Activated CD4-positive, alpha-beta T cell treated with anti-CD3 and anti-CD28 coated beads for 36 hours (primary cell): Measurements from ENCODE around the gene PKP3. TPM values are rescaled to one million over a fixed set of nuclear protein-coding genes. Genes with fewer than 3 reads are reported as not detected.
A peak's percentile ranks its signal among the peaks of the same experiment; 100 is the strongest.

Source experiments
- ATAC-seq: fragments of 200-7000 bp; cut with Tn5 transposase; one replicate; pipeline ENCODE4 v1.10.0; 2021; ENCODE audit warnings: mild to moderate bottlenecking, moderate library complexity
- CTCF ChIA-PET: fragments of 350-600 bp; sonication (Branson Sonifier 250); formaldehyde crosslinking; loops from one replicate; lab custom pipeline; 2021; ENCODE audit warnings: antibody characterized with exemption; lab: Charles Lee
- POLR2A ChIA-PET: fragments of 350-600 bp; sonication (Branson Sonifier 250); formaldehyde crosslinking; loops from one replicate; lab custom pipeline; 2021; ENCODE audit warnings: antibody characterized with exemption, inconsistent platforms; lab: Charles Lee
- DNase-seq: peaks from one replicate; pipeline ENCODE4 v3.0.0-alpha.2; 2020
- H3K27ac Mint-ChIP-seq: one replicate; pipeline ENCODE4 v1.8.0; 2021; ENCODE audit warnings: mixed read lengths
- H3K27me3 Mint-ChIP-seq: one replicate; pipeline ENCODE4 v1.8.0; 2021; ENCODE audit warnings: mixed read lengths
- H3K36me3 Mint-ChIP-seq: one replicate; pipeline ENCODE4 v1.8.0; 2021; ENCODE audit warnings: low read depth, mixed read lengths
- H3K4me1 Mint-ChIP-seq: one replicate; pipeline ENCODE4 v1.8.0; 2021; ENCODE audit warnings: mixed read lengths
- H3K4me3 Mint-ChIP-seq: one replicate; pipeline ENCODE4 v1.8.0; 2021; ENCODE audit warnings: mild to moderate bottlenecking, moderate library complexity, mixed read lengths
- H3K9me3 Mint-ChIP-seq: one replicate; pipeline ENCODE4 v1.8.0; 2021; ENCODE audit warnings: low read depth, mixed read lengths
- intact Hi-C, 2 experiments: fragments of 100-400 bp; cut with DNase I in 1 of 2; cut with micrococcal nuclease in 1 of 2; formaldehyde crosslinking; loops; one replicate each; pipeline versions ENCODE4 v1.14.2 to v1.15.1; 2022 to 2024; cut with DNase I, micrococcal nuclease
- total RNA-seq, 2 experiments: library from RNA; stranded (reverse); gene quantifications; one replicate each; pipeline ENCODE4 v1.2.3, GENCODE V29; 2021

PKP3 gene
- total RNA-seq, 2 experiments from 2014 or later = 0.07 to 0.18 TPM

- Mint-ChIP-seq H3K27me3 (peaks cover 19% of the 10 kb centered on the region), H3K36me3 (no peaks in the 10 kb centered on the region), H3K27ac (no peak overlapping the region), H3K9me3 (peaks cover 5% of the 10 kb centered on the region), H3K4me3 (no peak overlapping the region), H3K4me1 (peaks cover 15% of the 10 kb centered on the region)
- ChIA-PET POLR2A (interaction anchor here (0.6 kb wide), 2 partner anchors 75 to 130 kb away, joined by 3 read pairs; no protein-coding TSS in a partner anchor), CTCF (interaction anchor here (0.6 to 4.0 kb wide), 9 partner anchors 9 to 113 kb away, joined by 3 to 22 read pairs (median 4); no protein-coding TSS in a partner anchor)
- intact Hi-C loops = loop anchor here in 1 of 2 experiments (2.0 kb wide), 1 partner anchor 33 kb away; no protein-coding TSS in a partner anchor
- peak; percentile 78 for DNase-seq
- peak; percentile 77 for ATAC-seq
Observed at GRCh38 chr11:363948-364761, 29.9 kb upstream of the PKP3 start.

DNA sequence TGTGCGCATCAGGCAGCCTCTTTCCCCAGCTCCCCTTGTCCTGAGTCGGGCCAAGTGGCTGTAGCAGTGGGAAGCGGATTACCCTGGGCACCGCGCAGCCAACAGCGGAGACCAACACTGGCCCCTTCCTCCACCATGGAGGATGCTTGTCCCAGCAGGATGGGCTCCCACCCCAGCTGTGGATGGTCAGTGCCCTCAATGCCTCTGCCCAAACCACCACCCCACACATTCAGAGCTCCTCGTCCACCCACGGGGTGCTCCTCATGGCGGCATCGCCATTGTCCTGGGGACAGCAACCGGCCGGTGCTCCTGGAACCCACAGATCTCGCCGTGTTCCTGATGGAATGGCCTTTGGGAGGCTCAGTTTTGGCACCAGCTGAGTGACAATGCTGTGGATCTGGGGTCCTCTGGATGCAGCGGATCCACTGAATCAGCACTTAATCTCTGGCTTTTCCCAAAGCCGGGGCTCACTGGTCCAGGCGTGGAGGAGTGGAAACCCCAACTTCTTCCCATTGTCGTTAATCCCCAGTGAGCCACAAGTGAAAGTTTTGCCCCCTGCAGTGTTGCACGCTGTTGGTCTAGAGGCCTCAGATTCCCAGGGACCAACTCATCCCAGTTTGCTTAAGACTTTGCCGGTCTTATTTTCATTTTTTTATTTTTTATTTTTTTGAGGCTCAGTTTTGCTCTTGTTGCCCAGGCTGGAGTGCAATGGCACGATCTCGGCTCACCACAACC is 28.9 kb upstream of the PKP3 start:
- Mint-ChIP-seq H3K27me3 (peaks cover 19% of the 10 kb centered on the region), H3K27ac (no peak overlapping the region), H3K4me3 (no peak overlapping the region), H3K4me1 (peaks cover 12% of the 10 kb centered on the region), H3K9me3 (peaks cover 5% of the 10 kb centered on the region), H3K36me3 (no peaks in the 10 kb centered on the region)
- ATAC-seq = no peak
- intact Hi-C loops = loop anchor here in 1 of 2 experiments (2.0 kb wide), 1 partner anchor 32 kb away; no protein-coding TSS in a partner anchor
- DNase-seq = no peak
- ChIA-PET CTCF (interaction anchor here (0.6 to 4.0 kb wide), 6 partner anchors 42 to 114 kb away, joined by 3 to 22 read pairs (median 5); partner anchors contain the start of gene ANO9), POLR2A (no interaction called here)

DNA sequence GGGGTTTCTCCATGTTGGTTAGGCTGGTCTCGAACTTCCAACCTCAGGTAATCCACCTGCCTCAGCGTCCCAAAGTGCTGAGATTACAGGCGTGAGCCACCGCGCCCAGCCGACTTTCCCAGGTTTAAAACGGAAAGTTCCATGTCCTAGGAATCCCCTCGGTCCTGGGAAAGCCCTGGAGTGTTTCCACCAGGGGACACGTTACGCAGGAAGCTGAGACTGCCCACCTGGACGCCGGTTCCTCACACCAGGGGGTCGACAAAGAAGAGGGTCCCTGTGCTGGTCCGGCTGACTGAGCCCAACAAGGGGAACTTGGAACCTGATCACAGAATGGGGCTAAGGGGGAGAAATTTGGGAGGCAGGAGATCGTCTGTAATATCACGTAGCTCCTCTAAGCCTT is 28.2 kb upstream of the PKP3 start:
- CTCF ChIA-PET = interaction anchor here (4.0 kb wide), 1 partner anchor 115 kb away, joined by 22 read pairs; no protein-coding TSS in a partner anchor
- H3K27me3 Mint-ChIP-seq = peaks cover 20% of the 10 kb centered on the region
- no peaks in the 10 kb centered on the region for H3K36me3 Mint-ChIP-seq
- DNase-seq (no peak), ATAC-seq (no peak)
- POLR2A ChIA-PET = no interaction called here
- H3K4me3 Mint-ChIP-seq = no peak overlapping the region
- peaks cover 11% of the 10 kb centered on the region for H3K4me1 Mint-ChIP-seq
- intact Hi-C loops = loop anchor here in 1 of 2 experiments (2.0 kb wide), 1 partner anchor 31 kb away; no protein-coding TSS in a partner anchor
- peaks cover 5% of the 10 kb centered on the region for H3K9me3 Mint-ChIP-seq
- H3K27ac Mint-ChIP-seq = no peak overlapping the region

DNA sequence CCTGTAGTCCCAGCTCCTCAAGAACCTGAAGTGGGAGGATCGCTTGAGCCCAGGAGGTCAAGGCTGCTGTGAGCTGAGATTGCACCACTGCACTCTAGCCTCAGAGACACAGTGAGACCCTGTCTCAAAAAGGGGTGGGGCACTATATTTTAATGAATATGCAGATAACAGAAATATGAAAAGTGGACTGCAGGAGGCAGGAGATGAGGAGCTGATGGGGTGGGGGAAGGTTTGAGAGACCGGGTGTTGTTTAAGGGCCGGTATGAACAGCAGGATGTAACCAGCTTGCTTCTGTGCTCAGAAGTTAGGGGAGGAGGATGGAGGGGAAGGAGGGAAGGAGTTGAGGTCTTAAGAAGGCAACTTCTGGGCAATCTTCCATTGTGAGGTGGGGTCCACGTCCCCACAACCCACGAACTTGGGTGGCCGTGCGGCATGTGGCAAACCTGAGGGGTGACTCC is 26.0 kb upstream of the PKP3 start:
- peaks cover 10% of the 10 kb centered on the region for H3K4me1 Mint-ChIP-seq
- peaks cover 20% of the 10 kb centered on the region for H3K27me3 Mint-ChIP-seq
- POLR2A ChIA-PET = interaction anchor here (0.6 kb wide), 1 partner anchor 51 kb away, joined by 3 read pairs; no protein-coding TSS in a partner anchor
- no peak overlapping the region for H3K27ac Mint-ChIP-seq
- no peaks in the 10 kb centered on the region for H3K36me3 Mint-ChIP-seq
- CTCF ChIA-PET = interaction anchor here (0.6 to 1.7 kb wide), 6 partner anchors 9 to 161 kb away, joined by 3 to 4 read pairs (median 4); partner anchors contain the start of genes BET1L and RIC8A
- no peaks in the 10 kb centered on the region for H3K9me3 Mint-ChIP-seq
- intact Hi-C loops = no loop called here
- peak overlapping the region; percentile 67 for H3K4me3 Mint-ChIP-seq
- ATAC-seq = no peak
- no peak for DNase-seq

GRCh38 chr11:368414-369335 is 25.3 kb upstream of the PKP3 start:
- peak overlapping the region; percentile 25 for H3K27ac Mint-ChIP-seq
- no peak for ATAC-seq
- CTCF ChIA-PET = interaction anchor here (0.7 to 1.7 kb wide), 4 partner anchors 19 to 161 kb away, joined by 3 to 4 read pairs (median 4); partner anchors contain the start of genes BET1L and RIC8A

DNA sequence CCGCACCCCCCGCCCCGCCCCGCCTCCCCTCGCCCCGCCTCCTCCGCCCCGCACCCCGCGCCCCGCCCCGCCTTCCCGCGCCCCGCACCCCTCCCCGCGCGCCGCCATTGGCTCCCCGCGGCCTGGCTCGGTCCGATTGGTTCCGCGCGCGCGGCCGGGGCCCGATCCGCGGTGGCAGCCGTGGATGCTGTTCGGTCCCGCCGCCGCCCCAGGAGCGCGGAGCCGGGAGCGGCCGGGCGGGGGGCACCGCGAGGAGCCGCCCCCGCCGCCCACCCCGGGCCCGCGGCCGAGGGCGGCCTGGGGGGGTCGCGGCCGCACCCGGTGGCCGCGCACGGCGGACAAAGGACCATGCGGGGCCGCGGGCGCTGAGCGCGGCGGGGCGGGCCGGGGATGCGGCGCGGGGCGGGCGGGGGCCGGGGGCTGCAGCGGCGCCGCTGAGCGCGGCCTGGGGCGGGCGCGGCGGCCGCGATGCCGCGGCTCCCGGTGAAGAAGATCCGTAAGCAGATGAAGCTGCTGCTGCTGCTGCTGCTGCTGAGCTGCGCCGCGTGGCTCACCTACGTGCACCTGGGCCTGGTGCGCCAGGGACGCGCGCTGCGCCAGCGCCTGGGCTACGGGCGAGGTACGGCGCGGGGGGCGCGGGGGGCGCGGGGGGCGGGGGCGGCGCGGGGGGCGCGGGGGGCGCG is 24.5 kb upstream of the PKP3 start, which contains the start of gene B4GALNT4:
TSS of gene B4GALNT4 (plus strand) at position 164 of the 683 bp plus-strand sequence. CDS start at position 469, 305 bp downstream.
- no peaks in the 10 kb centered on the region for H3K9me3 Mint-ChIP-seq
- peak; percentile 47 for DNase-seq
- H3K27me3 Mint-ChIP-seq = peaks cover 20% of the 10 kb centered on the region
- ATAC-seq = peak; percentile 47
- peaks cover 10% of the 10 kb centered on the region for H3K4me1 Mint-ChIP-seq
- CTCF ChIA-PET = no interaction called here
- intact Hi-C loops = no loop called here
- peak within 1 kb of the TSS; percentile 31 for H3K27ac Mint-ChIP-seq
- no peaks in the 10 kb centered on the region for H3K36me3 Mint-ChIP-seq
- POLR2A ChIA-PET = no interaction called here
- peak within 1 kb of the TSS; percentile 67 for H3K4me3 Mint-ChIP-seq

More at GRCh38 chr11:368414-369335, 25.3 kb upstream of the PKP3 start:
- no peak for DNase-seq
- H3K4me1 Mint-ChIP-seq = peaks cover 10% of the 10 kb centered on the region
- intact Hi-C loops = no loop called here
- H3K9me3 Mint-ChIP-seq = no peaks in the 10 kb centered on the region
- H3K4me3 Mint-ChIP-seq = peak overlapping the region; percentile 67
- POLR2A ChIA-PET = no interaction called here
- H3K36me3 Mint-ChIP-seq = no peaks in the 10 kb centered on the region
- H3K27me3 Mint-ChIP-seq = peaks cover 20% of the 10 kb centered on the region

- ChIA-PET CTCF (interaction anchor here (1.2 to 1.4 kb wide), 2 partner anchors 167 to 171 kb away, joined by 3 to 5 read pairs; no protein-coding TSS in a partner anchor), POLR2A (no interaction called here)
- peaks cover 10% of the 10 kb centered on the region for H3K4me1 Mint-ChIP-seq
- DNase-seq (no peak), ATAC-seq (no peak)
- no peaks in the 10 kb centered on the region for H3K36me3 Mint-ChIP-seq
- peak overlapping the region; percentile 31 for H3K27ac Mint-ChIP-seq
- peaks cover 20% of the 10 kb centered on the region for H3K27me3 Mint-ChIP-seq
- intact Hi-C loops = no loop called here
- H3K4me3 Mint-ChIP-seq = peak overlapping the region; percentile 44
- H3K9me3 Mint-ChIP-seq = no peaks in the 10 kb centered on the region
Observed at GRCh38 chr11:370070-370941, 23.7 kb upstream of the PKP3 start.

DNA sequence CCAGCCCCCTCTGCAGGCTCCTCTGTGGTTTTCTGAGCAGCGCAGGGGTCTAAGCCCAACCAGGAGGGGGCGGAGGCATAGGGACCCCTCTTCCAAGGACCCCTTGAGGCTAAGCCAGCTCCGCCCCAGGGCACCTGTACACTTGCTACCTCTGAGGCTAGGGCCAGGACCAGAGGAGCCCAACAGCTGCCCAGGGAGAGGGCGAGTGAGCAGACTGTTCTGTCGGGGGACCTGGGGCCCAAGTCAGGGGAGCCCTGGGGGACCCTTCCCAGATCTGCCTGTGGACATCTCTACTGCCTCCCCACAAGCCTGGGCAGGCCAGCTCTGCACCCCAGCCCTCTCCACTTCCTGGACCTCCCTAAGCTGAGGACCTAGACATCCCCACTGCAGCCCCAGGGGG is 23.0 kb upstream of the PKP3 start:
- Mint-ChIP-seq H3K36me3 (no peaks in the 10 kb centered on the region), H3K27me3 (peaks cover 20% of the 10 kb centered on the region), H3K4me1 (peaks cover 10% of the 10 kb centered on the region), H3K9me3 (no peaks in the 10 kb centered on the region), H3K27ac (no peak overlapping the region), H3K4me3 (no peak overlapping the region)
- POLR2A ChIA-PET = no interaction called here
- no peak for DNase-seq
- CTCF ChIA-PET = interaction anchor here (1.0 to 1.4 kb wide), 3 partner anchors 16 to 170 kb away, joined by 3 to 5 read pairs (median 3); no protein-coding TSS in a partner anchor
- peak; percentile 23 for ATAC-seq
- intact Hi-C loops = no loop called here
